HG03139 (cell line): ENCODE data around the gene ANAPC10.
A peak's percentile ranks its signal among the peaks of the same experiment; 100 is the strongest.
"Not testable (repeated sequence)": the region's sequence is repeated elsewhere in the genome, so short reads cannot be mapped to it uniquely, and the experiment has no call there.

Experiments used
- ATAC-seq: cut with Tn5 transposase; IDR thresholded peaks from one replicate; pipeline ENCODE4 v1.9.1; 2021; ENCODE audit not compliant: unreplicated experiment

The ANAPC10 gene

GRCh38 chr4:145012841-145013240, 85.2 kb downstream of the ANAPC10 start:
- ATAC-seq = no peak

GRCh38 chr4:145011636-145012035, 86.4 kb downstream of the ANAPC10 start:
- ATAC-seq = no peak

- ATAC-seq = not testable (repeated sequence)
These were observed 87.7 kb downstream of the ANAPC10 start for GRCh38 chr4:145010315-145010714.

- ATAC-seq = no peak
These were observed 94.3 kb downstream of the ANAPC10 start for GRCh38 chr4:145003675-145004074.

GRCh38 chr4:145001635-145002034, 96.4 kb downstream of the ANAPC10 start:
- no peak for ATAC-seq

- ATAC-seq = not testable (repeated sequence)
These were observed 97.3 kb downstream of the ANAPC10 start for GRCh38 chr4:145000656-145001055.

- ATAC-seq = no peak
These were observed 108.7 kb downstream of the ANAPC10 start for GRCh38 chr4:144989306-144989705.

- no peak for ATAC-seq
These were observed 112.5 kb downstream of the ANAPC10 start for GRCh38 chr4:144985531-144985930.

- ATAC-seq = no peak
These were observed 113.0 kb downstream of the ANAPC10 start for GRCh38 chr4:144985014-144985413.

GRCh38 chr4:144984241-144984640, 113.8 kb downstream of the ANAPC10 start:
- ATAC-seq = no peak

GRCh38 chr4:144975718-144976117, 122.3 kb downstream of the ANAPC10 start:
- no peak for ATAC-seq

- peak; percentile 57 for ATAC-seq
These were observed 127.4 kb downstream of the ANAPC10 start for GRCh38 chr4:144970597-144970996.

GRCh38 chr4:144969821-144970220, 128.2 kb downstream of the ANAPC10 start:
- no peak for ATAC-seq

- no peak for ATAC-seq
These were observed 129.4 kb downstream of the ANAPC10 start for GRCh38 chr4:144968606-144969005.

GRCh38 chr4:144967161-144967560, 130.8 kb downstream of the ANAPC10 start:
- peak; percentile 54 for ATAC-seq

- ATAC-seq = no peak
These were observed 135.7 kb downstream of the ANAPC10 start for GRCh38 chr4:144962300-144962699.

- ATAC-seq = no peak
These were observed 142.9 kb downstream of the ANAPC10 start for GRCh38 chr4:144955104-144955503.

GRCh38 chr4:144954230-144954629, 143.8 kb downstream of the ANAPC10 start:
- ATAC-seq = no peak

- no peak for ATAC-seq
These were observed 149.6 kb downstream of the ANAPC10 start for GRCh38 chr4:144948421-144948820.

- no peak for ATAC-seq
These were observed 150.0 kb downstream of the ANAPC10 start for GRCh38 chr4:144948009-144948408.
